Activated T-helper 9 cell treated with anti-CD3 and anti-CD28 coated beads, Interleukin-2, amount 50 U/mL, for 16 hours (primary cell): ENCODE data around the gene DCLRE1C.
A peak's percentile ranks its signal among the peaks of the same experiment; 100 is the strongest.
"Not testable (repeated sequence)": the region's sequence is repeated elsewhere in the genome, so short reads cannot be mapped to it uniquely, and the experiment has no call there.

Experiments
- DNase-seq: peaks from one replicate; pipeline ENCODE4 v3.0.0-alpha.2; 2020; ENCODE audit warnings: low read depth

Gene DCLRE1C

GRCh38 chr10:14954001-14954770 is at the start of gene DCLRE1C:
TSS of gene DCLRE1C (minus strand) at chr10:14954096. CDS start at chr10:14954010, 86 bp downstream.
- peak; percentile 77 for DNase-seq

- DNase-seq: no peak
These were observed 42.2 kb upstream of the DCLRE1C start for GRCh38 chr10:14995964-14996565.

- DNase-seq: not testable (repeated sequence)
These were observed 39.9 kb upstream of the DCLRE1C start for GRCh38 chr10:14993500-14994455.

GRCh38 chr10:14992336-14992735 is 38.4 kb upstream of the DCLRE1C start:
- DNase-seq: not testable (repeated sequence)

- DNase-seq: peak; percentile 30
These were observed 37.3 kb upstream of the DCLRE1C start for GRCh38 chr10:14991035-14991749.

GRCh38 chr10:14989552-14989951 is 35.7 kb upstream of the DCLRE1C start:
- DNase-seq: not testable (repeated sequence)

GRCh38 chr10:14982744-14983143 is 28.8 kb upstream of the DCLRE1C start:
- DNase-seq: no peak

GRCh38 chr10:14975672-14976273 is 21.9 kb upstream of the DCLRE1C start:
- DNase-seq: no peak

- DNase-seq: not testable (repeated sequence)
These were observed 20.5 kb upstream of the DCLRE1C start for GRCh38 chr10:14974153-14974998.

- DNase-seq: peak; percentile 19
These were observed 18.1 kb upstream of the DCLRE1C start for GRCh38 chr10:14971867-14972448.

- DNase-seq: no peak
These were observed 14.0 kb upstream of the DCLRE1C start for GRCh38 chr10:14967897-14968296.

GRCh38 chr10:14959221-14960057 is 5.5 kb upstream of the DCLRE1C start, which contains the start of gene MEIG1:
TSS of gene MEIG1 (plus strand) at chr10:14959388. CDS start at chr10:14966469, 7,081 bp downstream.
- DNase-seq: peak; percentile 89

- no peak for DNase-seq
These were observed 5.0 kb upstream of the DCLRE1C start for GRCh38 chr10:14958872-14959220.

- no peak for DNase-seq
These were observed 1.0 kb upstream of the DCLRE1C start for GRCh38 chr10:14954934-14955333.

GRCh38 chr10:14953424-14954000 is 384 bp downstream of the DCLRE1C start:
- no peak for DNase-seq

GRCh38 chr10:14952851-14953423 is 959 bp downstream of the DCLRE1C start:
- no peak for DNase-seq

- DNase-seq: no peak
These were observed 4.6 kb downstream of the DCLRE1C start for GRCh38 chr10:14949291-14949690.

- DNase-seq: no peak
These were observed 6.6 kb downstream of the DCLRE1C start for GRCh38 chr10:14947268-14947667.
